Stimulated activated CD4-positive, alpha-beta T cell treated with anti-CD3 and anti-CD28 coated beads, Interleukin-2, amount 100 ng/mL, for 24 hours (primary cell): ENCODE results near the gene FAM72B.
"Not testable (repeated sequence)": the region's sequence is repeated elsewhere in the genome, so short reads cannot be mapped to it uniquely, and the experiment has no call there.

Experiments used
- DNase-seq, 2 donors: peaks; one replicate each; pipeline ENCODE4 v3.0.0-alpha.2; 2020

FAM72B gene

DNA sequence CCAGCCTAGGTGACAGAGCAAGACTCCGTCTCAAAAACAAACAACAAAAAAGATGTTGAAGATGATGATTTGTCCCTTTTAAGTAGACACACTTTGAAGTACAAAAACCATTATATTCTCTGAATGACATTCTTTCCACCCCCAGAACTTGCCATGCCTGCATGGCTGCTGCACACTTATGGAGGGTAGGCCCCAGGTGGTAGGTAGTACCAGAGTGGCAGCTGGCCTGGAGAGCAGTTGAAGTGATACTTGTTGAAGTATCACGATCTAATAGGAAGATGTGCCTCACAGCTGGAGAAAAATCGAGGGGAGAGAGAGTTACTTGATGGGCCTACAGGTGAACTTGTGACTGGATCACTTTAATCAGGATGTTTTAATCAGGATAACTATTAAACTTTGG, 15.6 kb upstream of the FAM72B start:
- not testable (repeated sequence) for DNase-seq

DNA sequence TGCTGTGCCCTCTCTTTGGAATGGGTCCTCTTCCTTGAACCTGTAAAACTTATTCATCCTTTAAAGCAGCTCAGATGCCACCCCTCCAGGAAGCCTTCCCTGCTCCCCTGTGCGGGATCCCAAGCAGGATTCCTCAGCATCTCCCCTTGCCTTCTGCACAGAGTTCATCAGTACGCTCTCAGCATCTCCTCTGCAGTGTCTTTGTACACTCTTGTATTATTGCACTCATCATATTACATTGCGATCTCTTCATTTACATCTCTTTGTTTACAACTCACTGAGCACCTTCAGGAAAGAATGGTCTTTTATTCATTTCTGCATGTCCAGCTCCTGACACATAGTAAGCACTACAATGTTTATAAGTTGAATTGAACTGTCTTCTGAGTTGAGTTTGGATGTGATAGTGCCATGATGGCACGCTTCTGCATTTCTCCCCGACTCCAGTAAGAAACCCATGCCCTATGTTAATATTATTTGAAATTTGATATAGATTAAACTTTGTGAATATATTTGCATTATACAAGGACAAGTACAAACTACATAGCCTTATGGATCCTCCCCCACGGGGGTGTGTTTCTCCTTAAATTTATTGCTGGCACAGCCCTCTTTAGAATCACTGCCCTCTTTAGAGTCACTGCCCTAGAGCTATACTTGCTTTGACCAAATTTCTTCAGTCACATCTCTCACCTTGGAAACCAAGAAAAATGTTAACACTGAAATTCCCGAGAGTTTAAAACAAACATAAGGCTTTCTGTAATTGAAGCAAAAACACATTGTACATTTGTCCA, 13.1 kb upstream of the FAM72B start:
- not testable (repeated sequence) for DNase-seq

DNA sequence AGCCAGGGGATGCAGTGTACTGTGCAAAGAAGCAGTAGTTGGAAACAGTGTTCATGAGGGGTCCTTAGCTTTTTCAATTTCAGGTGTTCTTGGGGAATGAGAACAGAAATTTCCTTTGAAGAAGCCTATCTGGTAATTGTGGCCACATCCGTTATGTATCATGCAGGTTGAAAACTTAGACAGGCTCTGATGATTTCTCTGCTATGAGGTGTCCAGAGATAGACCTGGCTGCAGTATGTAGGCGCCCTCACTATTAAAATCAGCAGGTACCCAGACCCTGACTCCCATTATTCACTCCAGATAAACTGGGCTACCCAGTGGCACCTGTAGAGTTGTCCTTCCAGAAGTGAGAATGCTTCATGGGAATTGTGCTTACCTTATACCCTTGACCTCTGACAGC, 8.4 kb upstream of the FAM72B start:
- not testable (repeated sequence) for DNase-seq

DNA sequence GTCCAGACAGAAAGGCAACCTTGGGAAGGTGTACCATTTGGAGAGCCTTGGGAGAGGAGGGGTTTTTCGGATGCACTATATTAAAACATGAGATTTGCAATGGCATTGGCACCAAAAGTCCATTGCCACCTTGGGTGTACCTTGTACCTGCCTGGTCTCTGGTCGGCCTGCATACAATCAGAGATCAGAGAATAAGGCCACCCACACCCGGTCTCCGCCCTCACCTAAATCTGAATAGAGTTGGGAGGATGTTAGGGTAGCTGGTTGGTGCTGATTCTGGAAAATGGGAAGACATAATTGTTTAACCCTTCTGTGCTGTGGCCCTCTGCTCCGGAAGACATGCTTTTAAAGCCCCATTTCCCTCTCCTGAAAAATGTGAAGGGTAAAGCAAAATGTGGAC, 3.8 kb upstream of the FAM72B start:
- DNase-seq: not testable (repeated sequence)

DNA sequence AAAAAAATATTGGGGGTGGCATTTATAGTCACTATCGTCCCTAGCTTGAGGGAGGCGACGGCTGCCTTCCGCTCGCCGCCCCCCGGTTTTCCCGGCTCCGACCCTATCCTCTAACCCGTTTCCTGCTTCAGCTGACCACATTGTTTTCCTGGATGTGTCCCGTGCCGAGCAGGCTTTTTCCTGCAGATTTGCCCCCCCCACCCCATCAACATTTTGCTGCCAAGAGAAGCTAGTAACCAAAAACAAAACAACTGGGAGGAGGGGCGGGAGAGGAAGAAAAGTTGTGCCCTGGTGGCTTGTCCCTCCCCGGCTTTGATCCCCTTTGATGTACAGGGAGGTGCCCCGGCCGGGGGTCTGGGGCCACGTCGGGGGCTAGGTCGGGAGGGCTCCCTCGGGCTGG, 2.1 kb upstream of the FAM72B start:
- DNase-seq: not testable (repeated sequence)

DNA sequence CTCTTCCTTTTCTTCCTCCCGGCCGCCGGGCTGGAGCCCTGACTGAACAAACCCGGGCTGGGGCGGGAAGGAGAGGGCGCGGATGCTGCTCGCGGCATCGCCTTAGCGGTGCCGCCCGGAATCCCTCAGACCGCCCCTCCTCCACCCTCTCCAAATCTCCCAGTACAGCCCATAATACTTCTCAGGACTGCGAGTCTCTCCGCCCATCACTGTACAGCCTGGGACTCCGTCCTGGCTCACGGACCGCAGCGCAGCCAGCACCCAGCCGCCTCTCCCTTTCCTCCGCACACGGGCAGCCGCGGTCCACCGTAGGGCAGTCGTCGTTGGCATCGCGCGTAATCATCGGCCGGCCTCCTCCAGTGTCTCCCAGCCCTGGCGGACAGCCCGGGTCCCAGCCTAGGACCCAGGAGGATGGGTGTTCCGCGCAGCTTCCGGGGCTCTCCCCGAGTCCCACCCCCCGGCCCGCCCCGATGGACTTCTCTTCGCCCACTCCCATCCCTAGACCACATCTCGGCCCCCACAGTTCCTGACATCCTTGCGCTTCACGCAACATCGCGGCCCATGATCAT, 1.1 kb upstream of the FAM72B start:
- DNase-seq: not testable (repeated sequence)

DNA sequence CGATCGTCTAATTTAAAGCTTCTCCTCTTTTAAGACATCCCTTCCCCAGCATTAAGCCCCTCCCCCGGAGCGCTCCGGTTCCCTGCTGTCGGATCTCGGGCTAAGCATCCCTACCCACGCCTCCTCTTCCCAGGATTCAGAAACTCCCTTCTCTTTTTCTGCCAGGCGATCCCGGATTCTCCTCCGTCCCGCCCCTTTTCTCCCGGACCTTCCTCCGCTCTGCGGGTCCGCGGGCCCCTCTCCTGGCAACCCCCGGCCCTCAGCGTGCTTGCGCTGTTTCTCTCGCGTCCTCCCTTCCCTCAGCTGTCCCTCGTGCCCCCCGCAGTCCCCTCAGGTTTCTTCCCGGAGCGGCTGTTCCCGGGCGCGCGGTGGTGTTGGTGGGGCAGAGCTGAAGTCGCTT, 273 bp downstream of the FAM72B start:
- peak in 1 of 2 donors; percentile 10 for DNase-seq

DNA sequence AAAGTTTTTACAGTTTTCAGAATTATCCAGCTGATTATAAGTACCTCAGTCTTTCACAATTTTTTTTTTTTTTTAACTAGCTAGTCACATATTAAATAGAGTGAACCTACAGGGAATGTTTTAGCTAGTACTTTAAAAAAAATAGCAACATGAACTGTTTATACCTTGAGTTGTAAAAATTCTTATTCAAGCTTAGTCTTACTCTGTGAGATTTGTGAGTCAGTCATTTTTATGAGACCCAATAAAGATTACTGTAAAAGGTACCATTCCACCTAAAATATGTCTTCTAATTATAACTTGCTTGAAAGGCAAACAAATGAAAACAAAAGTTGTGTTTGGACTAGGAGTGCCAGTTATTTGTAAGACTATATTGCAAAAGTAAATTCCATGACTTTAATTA, 5.9 kb downstream of the FAM72B start:
- DNase-seq: not testable (repeated sequence)

DNA sequence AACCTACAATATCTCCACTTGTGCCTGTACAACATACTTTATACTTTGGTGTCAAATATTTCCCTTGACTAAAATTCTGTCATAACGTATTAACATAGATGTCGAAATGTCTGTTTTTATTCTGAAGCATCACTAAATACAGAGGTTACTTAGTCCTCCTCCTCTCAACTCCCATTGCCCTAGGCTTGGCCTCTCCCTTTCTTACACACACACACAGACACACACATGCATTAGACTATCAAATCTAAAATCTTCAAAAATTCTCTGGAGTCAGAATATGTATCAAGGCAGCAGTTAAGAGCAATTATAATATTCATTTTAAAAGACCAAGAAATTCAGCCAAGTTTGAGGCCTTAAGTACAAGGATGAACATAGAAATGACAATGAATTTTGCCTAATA, 7.5 kb downstream of the FAM72B start:
- DNase-seq: not testable (repeated sequence)

DNA sequence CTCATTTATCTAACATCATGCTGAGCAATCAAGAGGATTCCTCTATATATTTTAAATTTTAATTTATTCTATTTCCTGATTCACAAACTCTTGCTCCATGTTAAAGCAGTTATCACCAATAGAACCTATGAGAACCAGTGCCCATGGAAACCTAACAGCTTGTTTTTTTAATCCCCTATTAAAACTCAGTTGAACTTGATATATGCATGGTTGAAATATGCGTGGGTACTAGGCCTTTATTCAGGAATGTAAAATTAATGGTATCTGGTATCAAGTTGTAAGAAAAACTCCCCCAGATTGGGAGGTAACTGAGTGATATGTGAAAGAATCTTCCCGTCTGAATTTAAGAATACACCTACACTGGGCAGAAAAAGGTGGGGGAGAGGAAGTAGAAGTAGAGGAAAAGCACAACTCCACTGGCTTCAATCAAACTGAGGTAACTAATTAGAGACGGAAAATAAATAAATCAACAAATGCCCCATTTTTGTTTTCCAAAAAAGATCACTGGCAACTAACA, 15.9 kb downstream of the FAM72B start:
- not testable (repeated sequence) for DNase-seq

DNA sequence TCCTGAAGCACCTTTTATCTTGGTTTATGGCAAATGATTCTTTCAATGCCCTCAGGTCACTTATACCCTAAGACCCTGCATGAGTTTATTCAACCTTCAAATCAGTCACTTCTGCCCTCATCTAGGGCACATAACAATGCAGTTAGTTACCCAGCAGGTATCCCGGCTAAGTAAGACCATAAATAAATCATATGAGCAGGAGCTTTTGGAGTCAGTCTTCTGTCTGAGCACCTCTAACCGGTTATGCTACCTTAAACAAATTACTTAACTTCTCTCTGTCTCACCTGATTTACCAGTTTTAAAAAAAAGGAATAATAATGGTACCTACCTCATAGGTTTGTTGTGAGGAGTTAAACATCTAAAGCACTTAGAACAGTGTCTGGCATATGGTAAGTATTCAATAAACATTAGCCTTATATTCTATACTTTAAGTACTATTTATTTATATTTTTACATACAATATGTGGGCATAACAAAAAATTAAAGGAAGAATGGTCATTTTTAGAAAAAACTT, 16.9 kb downstream of the FAM72B start:
- DNase-seq: not testable (repeated sequence)

DNA sequence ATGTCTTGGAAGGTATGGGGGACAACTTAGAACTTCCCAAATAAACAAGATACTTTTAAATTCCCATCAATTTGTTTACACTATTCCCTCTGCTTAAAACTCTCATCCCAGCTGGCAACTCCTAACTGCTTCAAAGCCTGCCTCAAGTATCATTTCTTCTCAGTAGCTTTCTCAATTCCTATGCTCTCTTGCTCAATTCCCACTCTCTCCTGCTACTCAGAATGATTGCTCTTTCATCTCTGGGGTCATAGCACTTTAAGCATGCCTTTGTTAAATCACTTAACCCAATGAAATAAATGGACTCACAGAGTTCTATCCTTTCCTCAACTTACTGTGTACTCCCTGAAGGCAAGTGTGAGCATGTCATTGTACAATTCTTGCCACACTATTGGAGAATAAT, 18.8 kb downstream of the FAM72B start:
- not testable (repeated sequence) for DNase-seq

DNA sequence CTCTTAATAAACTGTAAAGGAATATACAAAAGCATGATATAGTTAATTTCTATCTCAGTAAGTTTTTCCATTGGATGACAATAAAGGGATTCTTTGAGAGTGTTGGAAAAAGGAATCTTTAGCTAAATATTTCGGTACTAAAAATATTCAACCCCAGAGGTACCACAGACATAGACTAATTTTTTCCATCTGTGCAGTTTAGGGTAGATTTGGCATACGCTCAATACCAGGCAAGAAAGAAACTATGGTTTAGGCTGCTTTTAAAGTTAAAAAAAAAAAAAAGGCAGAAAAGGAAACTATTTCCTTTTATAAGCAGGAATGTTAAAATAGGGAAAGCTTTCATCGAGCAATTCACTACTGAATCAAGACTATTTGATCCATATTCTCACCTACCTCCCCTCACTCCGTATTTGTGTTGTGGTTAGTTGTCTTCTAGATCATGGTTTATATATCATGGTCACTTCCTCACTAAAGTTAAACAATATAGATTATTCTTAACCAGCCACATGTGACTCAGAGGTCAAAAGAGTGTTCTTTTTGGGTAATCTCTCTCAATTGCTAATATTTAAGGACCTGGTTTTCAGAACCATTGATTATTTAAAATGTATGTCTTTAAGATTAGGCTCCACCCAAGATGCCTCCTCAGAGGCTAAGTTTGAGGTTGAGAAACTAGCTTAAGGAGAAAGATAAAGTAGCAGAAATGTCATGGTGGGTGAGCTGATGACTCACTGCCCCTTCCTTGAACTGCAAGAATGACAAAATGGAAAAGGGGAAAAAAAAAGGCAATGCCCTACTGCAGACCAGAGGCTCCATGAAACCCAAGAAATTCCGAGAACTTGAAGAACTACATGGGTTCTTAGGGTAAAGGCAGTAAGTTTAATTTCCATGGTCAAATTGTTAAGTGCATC, 20.0 kb downstream of the FAM72B start:
- not testable (repeated sequence) for DNase-seq

DNA sequence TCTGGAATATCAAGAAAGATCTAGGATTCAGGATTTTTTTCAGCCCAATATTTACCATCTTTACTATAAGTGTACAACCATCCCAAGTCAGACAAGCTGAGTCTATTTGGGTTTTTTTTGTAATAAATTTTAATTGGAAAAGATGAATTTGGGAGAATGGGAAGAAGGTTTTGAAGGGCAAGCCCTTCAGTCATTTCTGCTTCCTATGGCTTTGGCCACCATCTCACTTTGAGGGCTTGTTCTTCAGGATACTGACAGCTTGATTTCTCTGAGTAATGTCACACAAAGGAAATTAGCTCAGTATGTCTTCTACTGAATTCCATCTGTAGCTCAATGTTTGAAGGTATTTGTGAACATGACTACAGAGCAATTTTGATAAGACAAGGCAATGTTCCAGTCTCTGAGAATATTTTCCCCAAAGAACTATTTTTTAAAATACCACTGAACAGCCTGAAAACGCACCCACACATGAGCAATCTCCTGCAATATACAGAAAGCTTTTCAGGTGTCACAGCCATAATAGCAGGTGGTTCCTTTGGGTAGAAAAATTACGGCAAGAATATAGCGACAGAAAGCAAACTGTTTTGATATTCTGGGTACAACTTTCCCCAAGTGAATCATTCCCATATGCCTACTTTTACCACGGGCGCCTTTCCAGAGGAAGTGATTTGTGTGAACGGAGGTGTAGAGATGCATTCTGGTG, 22.8 kb downstream of the FAM72B start:
- DNase-seq: not testable (repeated sequence)

DNA sequence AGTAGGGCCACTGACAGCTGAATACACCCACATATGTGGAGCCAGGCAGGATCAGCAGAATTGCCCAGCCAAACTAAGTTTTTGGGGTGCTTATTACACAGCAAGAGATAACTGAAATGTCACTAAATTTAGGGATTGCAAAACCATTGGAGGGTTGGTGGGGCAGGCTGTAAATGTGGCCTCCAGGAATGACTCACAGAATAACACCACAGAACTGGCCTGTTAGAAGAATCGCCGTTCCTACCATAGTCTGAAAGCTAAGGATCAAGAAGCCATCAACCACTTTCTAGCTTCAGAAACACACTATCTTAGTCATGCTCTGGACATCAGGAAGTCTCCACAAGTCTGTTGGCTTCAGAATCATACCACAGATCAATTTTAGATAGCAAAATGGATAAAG, 24.0 kb downstream of the FAM72B start:
- DNase-seq: not testable (repeated sequence)

DNA sequence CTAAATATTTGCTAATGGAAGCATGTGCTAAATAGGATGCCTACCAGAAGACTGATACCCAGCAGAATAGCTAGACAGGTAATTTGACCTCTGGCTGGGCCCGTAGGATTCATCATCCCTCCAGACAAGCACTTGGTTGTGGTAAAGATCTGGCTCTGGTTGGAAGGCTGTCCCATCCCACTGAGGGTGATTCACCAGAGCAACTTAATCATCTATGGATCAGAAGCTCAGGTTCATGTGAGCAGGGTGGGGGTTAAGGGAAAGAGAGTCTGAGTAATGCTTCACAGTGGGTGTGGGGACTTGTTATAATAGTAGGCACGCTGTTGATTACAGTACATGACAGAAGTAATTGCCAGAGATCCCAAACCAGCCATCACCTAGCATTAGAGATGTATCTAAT, 26.5 kb downstream of the FAM72B start:
- DNase-seq: not testable (repeated sequence)

DNA sequence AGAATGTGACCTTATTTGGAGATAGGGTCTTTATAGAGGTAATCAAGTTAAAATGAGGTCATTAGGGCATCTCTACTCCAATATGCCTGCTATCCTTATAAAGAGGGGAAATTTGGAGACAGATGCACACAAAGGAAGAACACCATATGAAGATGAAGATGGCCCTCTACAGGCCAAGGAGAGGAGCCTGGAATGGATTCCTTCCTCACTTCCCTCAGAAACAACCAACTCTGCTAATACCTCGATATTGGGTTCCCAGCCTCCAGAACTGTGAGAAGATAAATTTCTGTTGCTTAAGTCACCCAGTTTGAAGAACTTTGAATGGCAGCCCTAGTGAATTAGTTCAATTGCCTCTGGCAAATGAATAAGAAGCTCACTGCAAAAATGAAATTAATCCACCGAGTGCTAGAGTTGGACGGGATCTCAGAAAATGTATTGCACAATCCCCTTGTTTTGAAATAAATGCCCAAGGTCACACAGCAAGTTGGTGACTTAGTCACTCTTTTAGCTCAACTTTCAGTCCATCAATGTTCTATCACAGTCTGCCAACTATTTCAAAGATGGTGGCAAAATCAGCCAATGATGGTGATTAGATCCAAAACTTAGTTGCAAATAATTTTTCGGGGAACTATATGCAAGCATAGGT, 27.1 kb downstream of the FAM72B start:
- not testable (repeated sequence) for DNase-seq

DNA sequence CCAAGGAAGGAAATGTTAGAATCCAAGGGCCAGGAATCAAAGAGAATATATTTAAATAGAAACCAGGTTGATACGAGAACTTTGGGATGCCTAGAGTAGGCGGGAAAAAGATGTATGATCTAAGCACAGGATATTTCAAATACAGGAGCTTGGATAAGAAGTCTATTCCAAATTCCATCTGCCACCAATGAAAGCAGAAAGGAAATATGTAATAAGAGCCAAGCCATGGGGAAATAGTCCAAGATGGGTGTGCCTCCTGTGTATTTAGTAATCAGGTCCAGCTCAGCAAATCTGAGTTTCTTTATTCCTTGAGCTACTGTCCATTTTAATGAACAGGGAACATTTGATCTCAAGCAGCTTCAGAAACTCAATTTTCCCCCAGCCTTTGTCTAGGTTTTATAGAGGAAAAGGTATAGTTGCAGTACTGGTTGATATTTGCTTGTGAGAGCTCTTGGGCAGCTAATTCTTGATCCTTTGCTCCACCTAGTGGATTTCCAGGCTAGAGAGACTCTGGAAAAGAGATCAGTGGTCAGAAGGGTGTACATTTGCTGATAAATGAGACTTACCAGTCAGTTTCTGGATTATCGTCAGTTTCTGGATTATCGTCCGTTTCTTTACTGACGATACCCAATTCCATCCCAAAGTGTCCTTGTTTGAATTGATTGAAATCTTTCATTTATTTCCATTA, 28.3 kb downstream of the FAM72B start:
- DNase-seq: not testable (repeated sequence)

DNA sequence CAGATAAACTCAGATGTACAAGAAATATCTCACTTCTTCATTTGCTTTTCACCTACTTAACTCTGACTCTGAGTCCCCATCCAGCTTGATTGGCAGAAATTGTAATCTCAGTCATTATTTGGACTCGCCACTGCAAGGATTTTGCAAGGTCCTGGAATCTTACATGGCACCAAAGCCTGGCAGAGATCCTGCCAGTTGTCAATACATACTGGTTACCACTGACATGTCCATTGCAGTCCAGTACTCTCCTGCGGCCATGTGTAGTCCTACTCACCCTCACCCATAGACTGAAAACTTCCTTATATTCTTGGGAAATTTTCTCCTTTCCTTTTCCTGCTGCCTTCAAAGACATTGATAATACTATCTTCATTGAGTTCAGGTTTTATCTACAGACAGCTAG, 29.3 kb downstream of the FAM72B start:
- not testable (repeated sequence) for DNase-seq

DNA sequence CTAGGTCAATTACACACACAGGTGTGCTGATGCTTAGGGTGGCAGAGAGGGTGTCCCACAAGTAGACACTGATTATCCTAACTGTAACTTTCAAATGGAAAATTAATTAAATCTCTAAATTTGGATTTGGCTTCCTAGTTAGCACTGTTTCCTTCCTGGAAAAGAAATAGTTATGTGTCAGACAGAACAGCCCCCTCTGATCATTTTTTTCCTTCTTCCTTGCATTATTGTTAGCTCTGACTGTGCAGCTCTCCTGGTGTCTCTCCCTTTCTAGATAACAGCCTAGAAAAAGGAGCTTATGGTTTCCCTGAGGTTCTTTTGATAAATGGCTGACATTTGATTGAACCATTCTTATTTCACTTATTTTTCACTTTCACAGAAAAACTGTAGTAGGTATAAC, 31.4 kb downstream of the FAM72B start:
- DNase-seq: not testable (repeated sequence)

DNA sequence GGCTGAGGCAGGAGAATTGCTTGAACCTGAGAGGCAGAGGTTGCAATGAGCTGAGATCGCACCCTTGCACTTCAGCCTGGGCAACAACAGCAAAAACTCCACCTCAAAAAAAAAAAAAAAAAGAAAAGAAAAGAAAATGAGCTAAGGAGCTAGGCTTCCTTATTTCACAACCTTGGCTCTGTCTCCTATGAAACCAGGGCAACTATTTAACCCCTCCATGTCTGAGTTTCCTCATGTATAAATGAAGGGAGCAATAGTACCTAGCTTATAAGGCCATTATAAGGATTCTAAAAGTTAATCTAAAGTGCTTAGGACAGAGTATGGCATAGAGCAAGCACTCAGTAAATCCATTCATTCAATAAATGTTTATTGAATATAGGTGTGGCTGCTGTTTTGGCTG, 32.8 kb downstream of the FAM72B start:
- DNase-seq: not testable (repeated sequence)
